ENCODE results near the gene ELMO3.

ELMO3 gene

GRCh38 chr16:67163999-67164558 lies 34.9 kb upstream of the ELMO3 start:
- no peak for DNase-seq

GRCh38 chr16:67164599-67165061 lies 34.3 kb upstream of the ELMO3 start, which contains the start of gene HSF4:
HSF4 (plus strand) TSS chr16:67164745; CDS start chr16:67164812, 67 bp downstream.
- DNase-seq: no peak

GRCh38 chr16:67165121-67166078 lies 33.5 kb upstream of the ELMO3 start:
- no peak for DNase-seq

GRCh38 chr16:67166110-67166547 lies 32.8 kb upstream of the ELMO3 start:
- no peak for DNase-seq

- DNase-seq: no peak
These were observed 32.2 kb upstream of the ELMO3 start for GRCh38 chr16:67166598-67167168.

GRCh38 chr16:67167588-67167987 lies 31.3 kb upstream of the ELMO3 start:
- DNase-seq: no peak

GRCh38 chr16:67169011-67169451 lies 29.9 kb upstream of the ELMO3 start:
- no peak for DNase-seq

GRCh38 chr16:67169642-67170167 lies 29.2 kb upstream of the ELMO3 start:
- DNase-seq: no peak

GRCh38 chr16:67170168-67170948 lies 28.6 kb upstream of the ELMO3 start, which contains the start of gene NOL3:
NOL3 (plus strand) TSS chr16:67170538.
- no peak for DNase-seq

- DNase-seq: no peak
These were observed 27.8 kb upstream of the ELMO3 start for GRCh38 chr16:67170949-67171649.

GRCh38 chr16:67173323-67173722 lies 25.6 kb upstream of the ELMO3 start:
- DNase-seq: no peak

- DNase-seq: no peak
These were observed 24.9 kb upstream of the ELMO3 start for GRCh38 chr16:67173808-67174705.

- DNase-seq: no peak
These were observed 24.2 kb upstream of the ELMO3 start for GRCh38 chr16:67174706-67175231.

- no peak for DNase-seq
These were observed 22.3 kb upstream of the ELMO3 start for GRCh38 chr16:67176662-67177061.

GRCh38 chr16:67177743-67178699 lies 20.9 kb upstream of the ELMO3 start:
- DNase-seq: no peak

GRCh38 chr16:67179421-67180080 lies 19.4 kb upstream of the ELMO3 start:
- DNase-seq: no peak

GRCh38 chr16:67180166-67180565 lies 18.8 kb upstream of the ELMO3 start:
- DNase-seq: no peak

GRCh38 chr16:67181346-67181745 lies 17.6 kb upstream of the ELMO3 start:
- DNase-seq: no peak

GRCh38 chr16:67182288-67182687 lies 16.6 kb upstream of the ELMO3 start:
- no peak for DNase-seq
